Measurements from ENCODE around the gene SPECC1. TPM values are rescaled to one million over a fixed set of nuclear protein-coding genes. Genes with fewer than 3 reads are reported as not detected.

Gene SPECC1
- total and polyA plus RNA-seq, 2 of the 4 experiments (the other 2 are of a cell fraction): 16.9 to 26.2 TPM

GRCh38 chr17:19986941-19987861 is 22.0 kb upstream of the SPECC1 start (continued):
- no peak for TF ChIP-seq MAZ (IDR thresholded peaks at IDR 0.05; ENCODE audit: borderline replicate concordance, low read depth, low read length)
- no peak for TF ChIP-seq BHLHE40 (IDR thresholded peaks at IDR 0.05; ENCODE audit: low read depth, low read length)

GRCh38 chr17:19987897-19988296 is 21.3 kb upstream of the SPECC1 start:
- H4K91ac ChIP-seq (ENCODE audit: insufficient read depth, low read depth, low read length): no peak overlapping the region
- dilution Hi-C loops (cut with HindIII; ENCODE audit: low sequenced_read_pairs, unreplicated experiment) (no loop called here), intact Hi-C loops (cut with micrococcal nuclease) (no loop called here), in situ Hi-C loops (cut with MboI; ENCODE audit: low sequenced_read_pairs) (no loop called here)
- H4K5ac ChIP-seq (ENCODE audit: low read depth, low read length): no peak overlapping the region
- H2BK15ac ChIP-seq (ENCODE audit: low read depth, low read length): no peak overlapping the region
- H3K14ac ChIP-seq (replicated peaks; ENCODE audit: low read depth, low read length): no peak overlapping the region
- no peak overlapping the region for H3K4me2 ChIP-seq (ENCODE audit: low read depth, low read length)
- H2BK20ac ChIP-seq (ENCODE audit: low read depth, low read length): no peak overlapping the region
- H3K27me3 ChIP-seq (ENCODE audit: control insufficient read depth, insufficient read depth, low read length): no peaks in the 10 kb centered on the region
- H3K9me3 ChIP-seq (ENCODE audit: control insufficient read depth, insufficient read depth, low read length): no peaks in the 10 kb centered on the region
- H2AK9ac ChIP-seq (replicated peaks; ENCODE audit: low read depth, low read length, poor library complexity): no peak overlapping the region
- H3K9ac ChIP-seq (ENCODE audit: low read depth, low read length): no peak overlapping the region
- H2BK120ac ChIP-seq (ENCODE audit: low read depth, low read length): no peak overlapping the region
- H3K18ac ChIP-seq (ENCODE audit: low read depth, low read length): no peak overlapping the region
- no peak overlapping the region for H3K23ac ChIP-seq (ENCODE audit: low read depth, low read length)
- CTCF ChIA-PET: no interaction called here
- POLR2A ChIA-PET (ENCODE audit: unreplicated experiment): no interaction called here
- H2AK5ac ChIP-seq (ENCODE audit: low read depth, low read length): no peak overlapping the region
- H3K56ac ChIP-seq (ENCODE audit: extremely low read depth, insufficient read depth, low read length): no peak overlapping the region
- no TSS peak for BruUV-seq (replicated peaks)
- no CpG with 5 or more reads among the region's 1 CpG for WGBS, 2 experiments (ENCODE audit: extremely low coverage in 2 of 2, insufficient read length in 1 of 2)
- H3K9me1 ChIP-seq (ENCODE audit: insufficient read depth, low read length): no peaks in the 10 kb centered on the region
- no peak overlapping the region for H3K4ac ChIP-seq (ENCODE audit: low read depth, low read length)
- no peaks in the 10 kb centered on the region for H3K79me1 ChIP-seq (ENCODE audit: low read depth in 1 of 2, low read length in 2 of 2)
- DNase-seq (no peak), ATAC-seq (ENCODE audit: low read depth) (no peak; the same call in 1 of the 2 replicates)
- no peak overlapping the region for H2AFZ ChIP-seq (replicated peaks; ENCODE audit: low read length, poor library complexity)
- no peaks in the 10 kb centered on the region for H3K36me3 ChIP-seq (ENCODE audit: control insufficient read depth, insufficient read depth, low read length)
- peaks cover 3% of the 10 kb centered on the region for H3K4me1 ChIP-seq (ENCODE audit: control insufficient read depth, insufficient read depth, low read length)
- H4K8ac ChIP-seq (ENCODE audit: low read depth in 2 of 2, low read length in 2 of 2): no peak overlapping the region
- H3K27ac ChIP-seq (ENCODE audit: insufficient read depth, low read length): no peak overlapping the region
- H4K20me1 ChIP-seq (ENCODE audit: insufficient read depth, low read length): no peaks in the 10 kb centered on the region
- no peak overlapping the region for H3K4me3 ChIP-seq (ENCODE audit: insufficient read depth, low read depth, low read length)
- H2BK5ac ChIP-seq (ENCODE audit: low read depth, low read length, poor library complexity, severe bottlenecking): no peak overlapping the region
- no peak for TF ChIP-seq RAD21 (IDR thresholded peaks at IDR 0.05; ENCODE audit: low read length)
- no peak for TF ChIP-seq POLR2A (IDR thresholded peaks at IDR 0.05; ENCODE audit: low read depth, low read length)
- TF ChIP-seq FOS (IDR thresholded peaks at IDR 0.05; ENCODE audit: low read depth, low read length): no peak
- no peak for TF ChIP-seq RFX5 (IDR thresholded peaks at IDR 0.05; ENCODE audit: low read depth, low read length)
- TF ChIP-seq MAFK (IDR thresholded peaks at IDR 0.05; ENCODE audit: low read depth, low read length): no peak
- TF ChIP-seq NFE2L2 (IDR thresholded peaks at IDR 0.05; ENCODE audit: low read depth, low read length): no peak
- no peak for TF ChIP-seq USF2 (IDR thresholded peaks at IDR 0.05; ENCODE audit: low read depth, low read length)
- TF ChIP-seq MXI1 (IDR thresholded peaks at IDR 0.05; ENCODE audit: borderline replicate concordance, low read depth, low read length): no peak
- no peak for TF ChIP-seq CEBPB (IDR thresholded peaks at IDR 0.05; ENCODE audit: low read depth, low read length)
- TF ChIP-seq SMC3 (IDR thresholded peaks at IDR 0.05; ENCODE audit: low read depth, low read length): no peak
- TF ChIP-seq CHD1 (IDR thresholded peaks at IDR 0.05; ENCODE audit: low read depth, low read length): no peak
- no peak for TF ChIP-seq ELK1 (IDR thresholded peaks at IDR 0.05; ENCODE audit: borderline replicate concordance, low read depth, low read length)
- no peak for TF ChIP-seq MAZ (IDR thresholded peaks at IDR 0.05; ENCODE audit: borderline replicate concordance, low read depth, low read length)
- no peak for TF ChIP-seq BHLHE40 (IDR thresholded peaks at IDR 0.05; ENCODE audit: low read depth, low read length)
- TF ChIP-seq RCOR1 (IDR thresholded peaks at IDR 0.05; ENCODE audit: insufficient replicate concordance, low read length): no peak

Data from IMR-90 (cell line).